Transverse colon (tissue), 3 donors: Measurements from ENCODE around the gene VMP1.

Experiments used
- CTCF ChIP-seq, 5 experiments: fragments of 200-600 bp in 3 of 5; fragments of 450-650 bp in 2 of 5; sonication (generic) in 3 of 5; IDR thresholded peaks; 1 replicate in 2 of 5; 2 replicates in 3 of 5; pipeline ENCODE4 v1.5.1; 2016 to 2017; ENCODE audit warnings: antibody characterized with exemption in 5 of 5, inconsistent platforms in 3 of 5, mild to moderate bottlenecking in 2 of 5, moderate library complexity in 1 of 5
- EP300 ChIP-seq: sonication (generic); formaldehyde crosslinking; IDR thresholded peaks from one replicate; pipeline ENCODE4 v1.6.1; 2017; ENCODE audit warnings: antibody characterized with exemption, low read depth
- POLR2A ChIP-seq: fragments of 450-650 bp; IDR thresholded peaks from one replicate; pipeline ENCODE4 v1.6.1; 2016; ENCODE audit warnings: antibody characterized with exemption, mild to moderate bottlenecking, moderate library complexity

- TF ChIP-seq CTCF (IDR thresholded peaks at IDR 0.05), result no peak
- TF ChIP-seq EP300, result no peak
- no peak for TF ChIP-seq POLR2A
These were observed 68.4 kb downstream of the VMP1 start for GRCh38 chr17:59775786-59776350.
